RWPE2 (cell line): Measurements from ENCODE around the gene DUSP5.

ENCODE experiments used
- ATAC-seq: fragments of 200-7000 bp; cut with Tn5 transposase; 3 replicates; pipeline ENCODE4 v1.9.1; 2021; ENCODE audit warnings: low read depth
- DNase-seq: peaks from one replicate; pipeline ENCODE4 v3.0.0-alpha.2; 2020; ENCODE audit warnings: low spot score
- H3K27ac ChIP-seq: fragments of 450-650 bp; 2 replicates; pipeline ENCODE4 v1.5.1; 2017; ENCODE audit warnings: mild to moderate bottlenecking; ENCODE audit not compliant: poor library complexity, severe bottlenecking
- H3K27me3 ChIP-seq: fragments of 250-450 bp; sonication (Bioruptor Pico); 2 replicates; pipeline ENCODE4 v1.5.1; 2021; ENCODE audit warnings: mild to moderate bottlenecking, moderate library complexity; ENCODE audit not compliant: insufficient read depth, poor library complexity, severe bottlenecking
- H3K36me3 ChIP-seq: fragments of 250-450 bp; sonication (Bioruptor Pico); 2 replicates; pipeline ENCODE4 v1.5.1; 2020; ENCODE audit warnings: low read depth, mild to moderate bottlenecking, moderate library complexity
- H3K4me1 ChIP-seq: fragments of 250-450 bp; sonication (Bioruptor Pico); 2 replicates; pipeline ENCODE4 v1.5.1; 2021; ENCODE audit warnings: mild to moderate bottlenecking, moderate library complexity; ENCODE audit not compliant: insufficient read depth, poor library complexity, severe bottlenecking
- H3K4me3 ChIP-seq: fragments of 250-450 bp; sonication (Bioruptor Pico); 2 replicates; pipeline ENCODE4 v1.5.1; 2021; ENCODE audit warnings: mild to moderate bottlenecking, moderate library complexity; ENCODE audit not compliant: severe bottlenecking
- H3K9me3 ChIP-seq: fragments of 250-450 bp; sonication (Bioruptor Pico); 2 replicates; pipeline ENCODE4 v1.5.1; 2021; ENCODE audit warnings: mild to moderate bottlenecking, moderate library complexity; ENCODE audit not compliant: severe bottlenecking
- TF ChIP-seq, protein P1 (sequence below): fragments of 450-650 bp; IDR thresholded peaks from one replicate; pipeline ENCODE4 v1.5.1; 2017; ENCODE audit warnings: mild to moderate bottlenecking, moderate library complexity; ENCODE audit not compliant: poor library complexity, severe bottlenecking

Gene DUSP5

DNA sequence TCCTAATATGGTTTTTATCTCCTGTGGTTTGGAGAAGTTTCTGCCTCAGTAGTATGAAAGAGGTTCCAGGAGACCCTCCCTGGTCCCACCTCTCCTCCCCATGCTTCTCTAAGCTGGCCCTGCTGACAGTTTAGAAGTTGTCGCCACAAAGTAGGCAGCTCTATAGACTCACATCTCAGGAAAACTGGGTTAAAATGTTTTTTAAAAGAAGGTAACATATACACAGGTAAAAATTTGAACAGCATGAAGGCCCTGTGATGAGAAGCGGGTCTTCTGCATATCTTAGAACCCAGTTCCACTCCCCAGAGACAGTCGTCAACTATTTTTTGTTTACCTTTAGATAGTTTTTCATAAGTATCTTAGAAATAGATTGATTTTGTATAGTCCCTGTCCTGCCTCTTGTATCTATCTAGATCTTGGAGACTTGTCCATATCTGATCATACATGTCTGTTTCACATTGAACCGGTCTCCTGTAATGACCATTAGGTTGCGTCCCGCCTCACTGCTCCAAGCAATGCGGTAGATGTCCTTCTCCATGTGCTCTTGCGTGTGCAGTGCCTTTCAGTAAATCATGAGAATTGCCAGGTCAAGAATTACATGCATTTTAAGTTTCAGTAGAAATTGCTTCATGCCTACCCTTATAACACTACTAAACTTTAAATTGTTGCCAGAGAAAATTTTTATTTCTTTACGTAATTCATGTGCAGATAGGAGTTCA, 2.2 kb downstream of the DUSP5 start:
- TF ChIP-seq, protein P1, sequence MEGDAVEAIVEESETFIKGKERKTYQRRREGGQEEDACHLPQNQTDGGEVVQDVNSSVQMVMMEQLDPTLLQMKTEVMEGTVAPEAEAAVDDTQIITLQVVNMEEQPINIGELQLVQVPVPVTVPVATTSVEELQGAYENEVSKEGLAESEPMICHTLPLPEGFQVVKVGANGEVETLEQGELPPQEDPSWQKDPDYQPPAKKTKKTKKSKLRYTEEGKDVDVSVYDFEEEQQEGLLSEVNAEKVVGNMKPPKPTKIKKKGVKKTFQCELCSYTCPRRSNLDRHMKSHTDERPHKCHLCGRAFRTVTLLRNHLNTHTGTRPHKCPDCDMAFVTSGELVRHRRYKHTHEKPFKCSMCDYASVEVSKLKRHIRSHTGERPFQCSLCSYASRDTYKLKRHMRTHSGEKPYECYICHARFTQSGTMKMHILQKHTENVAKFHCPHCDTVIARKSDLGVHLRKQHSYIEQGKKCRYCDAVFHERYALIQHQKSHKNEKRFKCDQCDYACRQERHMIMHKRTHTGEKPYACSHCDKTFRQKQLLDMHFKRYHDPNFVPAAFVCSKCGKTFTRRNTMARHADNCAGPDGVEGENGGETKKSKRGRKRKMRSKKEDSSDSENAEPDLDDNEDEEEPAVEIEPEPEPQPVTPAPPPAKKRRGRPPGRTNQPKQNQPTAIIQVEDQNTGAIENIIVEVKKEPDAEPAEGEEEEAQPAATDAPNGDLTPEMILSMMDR = peak; percentile 31
- Histone ChIP-seq H3K4me3 (peak overlapping the region; percentile 73), H3K27ac (peak overlapping the region; percentile 92), H3K27me3 (no peaks in the 10 kb centered on the region), H3K9me3 (no peaks in the 10 kb centered on the region), H3K36me3 (peaks cover 56% of the 10 kb centered on the region), H3K4me1 (peaks cover 27% of the 10 kb centered on the region)
- no peak for DNase-seq
- no peak for ATAC-seq

DNA sequence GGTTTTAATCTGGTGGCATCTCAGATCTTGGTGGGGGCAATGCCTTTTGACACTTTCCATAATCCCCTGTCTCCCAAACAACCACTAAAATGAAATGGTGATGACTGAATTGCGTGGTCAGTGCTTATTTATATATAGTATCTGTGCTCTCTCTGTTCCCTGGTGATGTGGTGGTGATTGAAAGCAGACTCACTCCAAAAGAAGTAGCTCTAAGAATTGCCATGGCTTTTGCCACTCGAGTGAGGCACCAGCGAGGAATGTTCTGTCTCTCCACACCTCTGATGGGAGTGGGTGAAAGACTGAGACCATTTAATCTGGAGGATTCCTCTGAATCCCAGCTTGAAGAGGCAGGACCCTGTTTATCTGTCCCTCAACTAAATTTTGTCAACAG, 2.8 kb downstream of the DUSP5 start:
- H3K4me1 ChIP-seq = peaks cover 26% of the 10 kb centered on the region
- H3K27me3 ChIP-seq = no peaks in the 10 kb centered on the region
- TF ChIP-seq, protein P1 = no peak
- peak overlapping the region; percentile 73 for H3K4me3 ChIP-seq
- H3K9me3 ChIP-seq = no peaks in the 10 kb centered on the region
- ATAC-seq (peak; percentile 44), DNase-seq (no peak)
- H3K36me3 ChIP-seq = peaks cover 61% of the 10 kb centered on the region
- H3K27ac ChIP-seq = peak overlapping the region; percentile 92

DNA sequence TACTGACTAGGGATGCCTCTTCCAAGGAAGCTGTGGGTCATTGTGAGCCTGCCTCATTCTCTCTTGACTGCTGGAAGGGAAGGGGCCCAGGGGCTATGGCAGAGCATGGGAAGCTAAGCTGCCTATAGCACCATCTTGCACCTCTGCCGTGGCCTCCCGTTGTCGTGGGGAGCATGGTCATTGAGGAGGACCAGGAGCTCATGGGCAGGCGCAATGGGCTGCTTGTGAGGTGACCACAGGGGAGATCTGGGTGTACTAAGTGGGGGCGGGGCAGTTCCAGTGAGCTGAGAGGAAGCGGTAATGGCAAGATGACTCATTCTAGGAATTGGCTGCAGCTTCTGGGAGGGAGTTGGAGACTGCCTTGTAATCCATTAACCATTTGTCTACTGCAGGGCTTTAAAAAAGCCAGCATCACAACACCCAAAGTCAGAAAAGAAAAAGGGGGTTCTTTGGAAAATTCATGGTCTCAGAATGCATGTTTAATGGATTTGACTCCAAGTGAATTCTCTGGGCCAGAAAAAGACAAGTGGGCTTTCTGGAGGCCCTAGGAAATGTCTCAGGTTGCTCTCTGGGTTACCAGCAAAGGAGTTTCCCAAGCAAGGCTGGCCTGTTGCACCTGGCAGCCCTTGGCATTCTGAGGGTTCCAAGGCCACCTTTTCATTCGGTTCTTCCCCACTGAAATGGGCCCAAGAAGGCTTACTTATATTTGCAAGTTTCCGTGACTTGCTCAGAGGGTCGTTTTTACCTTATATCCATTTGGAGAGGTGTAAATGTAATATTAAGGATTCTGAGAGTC, 3.6 kb downstream of the DUSP5 start:
- no peaks in the 10 kb centered on the region for H3K9me3 ChIP-seq
- H3K4me3 ChIP-seq = peak overlapping the region; percentile 73
- TF ChIP-seq, protein P1 = no peak
- ATAC-seq = peak; percentile 50
- H3K27ac ChIP-seq = peak overlapping the region; percentile 92
- peak; percentile 95 for DNase-seq
- no peaks in the 10 kb centered on the region for H3K27me3 ChIP-seq
- peaks cover 70% of the 10 kb centered on the region for H3K36me3 ChIP-seq
- peaks cover 21% of the 10 kb centered on the region for H3K4me1 ChIP-seq

DNA sequence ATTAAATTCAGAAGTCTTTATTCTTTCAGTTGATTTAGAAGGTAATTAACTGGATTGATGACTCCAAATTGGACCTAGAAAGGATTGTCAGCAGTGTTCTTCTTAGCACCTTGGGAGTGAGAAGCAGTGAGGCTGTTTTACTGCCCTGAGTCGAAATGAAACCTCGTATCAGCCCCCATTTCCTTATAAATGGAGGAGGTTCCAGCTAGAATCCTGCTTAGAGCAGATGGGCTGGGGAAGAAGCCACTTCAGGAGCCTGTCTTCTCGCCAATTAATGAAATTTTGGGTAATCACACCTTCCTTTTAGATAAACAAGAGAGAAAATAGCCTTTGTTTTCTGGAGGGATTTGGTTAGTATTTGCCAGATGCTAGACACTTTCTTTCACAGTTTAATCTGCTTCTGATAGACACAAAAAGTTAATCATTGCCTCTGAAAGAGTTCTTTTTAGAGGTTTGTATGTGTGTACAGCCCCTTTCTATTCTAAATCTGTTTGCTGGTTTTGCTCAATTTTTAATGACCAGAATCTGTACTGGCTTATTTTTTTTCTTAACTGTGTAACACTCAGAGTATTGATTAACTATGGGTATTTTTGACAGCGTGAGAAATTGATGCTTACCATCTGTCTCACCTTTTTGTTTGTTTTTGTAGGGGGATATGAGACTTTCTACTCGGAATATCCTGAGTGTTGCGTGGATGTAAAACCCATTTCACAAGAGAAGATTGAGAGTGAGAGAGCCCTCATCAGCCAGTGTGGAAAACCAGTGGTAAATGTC, 4.6 kb downstream of the DUSP5 start:
- Histone ChIP-seq H3K4me3 (no peak overlapping the region), H3K36me3 (peaks cover 79% of the 10 kb centered on the region), H3K27ac (peak overlapping the region; percentile 92), H3K4me1 (peaks cover 21% of the 10 kb centered on the region), H3K27me3 (no peaks in the 10 kb centered on the region), H3K9me3 (no peaks in the 10 kb centered on the region)
- TF ChIP-seq, protein P1 = no peak
- no peak for DNase-seq
- no peak for ATAC-seq
